Activated T-helper 2 cell treated with anti-CD3 and anti-CD28 coated beads, Interferon-gamma antibody, Interleukin-2, Interleukin-4, amounts not matched to agents 10 μg/mL and 5 μg/mL and 100 μg/mL, durations not matched to agents 14 hours and 24 hours and 36 hours (primary cell): ENCODE data around the gene MBD3L2. TPM values are rescaled to one million over a fixed set of nuclear protein-coding genes. Genes with fewer than 3 reads are reported as not detected.
"Not testable (repeated sequence)": the region's sequence is repeated elsewhere in the genome, so short reads cannot be mapped to it uniquely, and the experiment has no call there.

Experiments used
- DNase-seq: peaks from one replicate; pipeline ENCODE4 v3.0.0; 2021; ENCODE audit warnings: low spot score
- H3K27ac Mint-ChIP-seq: one replicate; pipeline ENCODE4 v1.8.0; 2021; ENCODE audit warnings: mixed read lengths
- H3K27me3 Mint-ChIP-seq: one replicate; pipeline ENCODE4 v1.8.0; 2021; ENCODE audit warnings: low read depth, mixed read lengths
- H3K36me3 Mint-ChIP-seq: one replicate; pipeline ENCODE4 v1.8.0; 2021; ENCODE audit warnings: low read depth, mixed read lengths
- H3K4me1 Mint-ChIP-seq: one replicate; pipeline ENCODE4 v1.8.0; 2021; ENCODE audit warnings: low read depth, mixed read lengths
- H3K4me3 Mint-ChIP-seq: one replicate; pipeline ENCODE4 v1.8.0; 2021; ENCODE audit warnings: low read depth, mild to moderate bottlenecking, moderate library complexity, mixed read lengths
- H3K9me3 Mint-ChIP-seq: one replicate; pipeline ENCODE4 v1.8.0; 2021; ENCODE audit warnings: mixed read lengths
- intact Hi-C: fragments of 100-400 bp; cut with micrococcal nuclease; formaldehyde crosslinking; loops from one replicate; pipeline ENCODE4 v1.15.1; 2023
- total RNA-seq: library from RNA; stranded (reverse); gene quantifications from 2 replicates; pipeline ENCODE4 v1.2.3, GENCODE V29; 2022

Gene MBD3L2
- not detected in 2 replicates for total RNA-seq

DNA sequence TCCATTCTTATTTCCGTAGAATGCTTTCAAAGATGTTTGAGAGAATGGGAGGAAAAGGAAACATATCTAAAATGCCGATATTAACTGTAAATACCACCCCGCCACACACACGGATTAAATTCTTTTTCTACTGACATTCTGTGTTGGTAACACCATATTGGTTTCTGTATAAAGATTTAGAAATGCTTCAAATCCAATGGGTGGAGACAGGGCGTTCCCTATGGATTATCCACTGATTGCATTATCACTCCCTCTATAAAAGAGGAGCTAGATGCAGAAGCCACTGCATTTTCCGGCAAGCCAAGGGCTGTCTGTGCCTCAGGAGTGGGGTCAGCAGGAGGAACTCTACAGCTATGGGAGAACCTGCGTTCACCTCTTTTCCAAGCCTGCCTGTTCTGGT, at the start of gene MBD3L2:
Gene MBD3L2, plus strand, starts transcription at position 301 of the 400 bp plus-strand sequence. Its CDS starts 53 bp downstream, at position 354.
- H3K27ac Mint-ChIP-seq, DNase-seq, H3K27me3 Mint-ChIP-seq, H3K4me1 Mint-ChIP-seq, H3K9me3 Mint-ChIP-seq, intact Hi-C loops, H3K36me3 Mint-ChIP-seq, H3K4me3 Mint-ChIP-seq: not testable (repeated sequence)

DNA sequence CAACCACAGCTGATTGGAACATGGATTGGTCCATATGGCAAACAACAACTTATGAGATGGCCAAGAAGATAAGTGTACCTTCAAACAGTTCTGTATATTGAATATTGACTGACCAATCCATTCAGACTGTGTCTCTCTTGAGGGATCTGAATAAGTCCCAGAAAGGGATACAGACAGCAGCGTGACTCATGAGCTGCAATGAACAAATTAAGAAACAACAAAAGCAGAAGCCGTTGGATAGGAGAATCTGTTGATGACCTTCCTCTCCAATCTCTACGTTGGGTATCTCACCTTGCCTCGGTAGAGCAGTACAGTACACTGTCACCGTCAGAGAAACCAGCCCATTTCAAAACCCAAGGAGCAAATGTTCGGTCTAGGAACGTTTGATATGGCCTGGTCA, 49.2 kb upstream of the MBD3L2 start:
- Mint-ChIP-seq H3K4me1 (peaks cover 10% of the 10 kb centered on the region), H3K27ac (no peak overlapping the region)

DNA sequence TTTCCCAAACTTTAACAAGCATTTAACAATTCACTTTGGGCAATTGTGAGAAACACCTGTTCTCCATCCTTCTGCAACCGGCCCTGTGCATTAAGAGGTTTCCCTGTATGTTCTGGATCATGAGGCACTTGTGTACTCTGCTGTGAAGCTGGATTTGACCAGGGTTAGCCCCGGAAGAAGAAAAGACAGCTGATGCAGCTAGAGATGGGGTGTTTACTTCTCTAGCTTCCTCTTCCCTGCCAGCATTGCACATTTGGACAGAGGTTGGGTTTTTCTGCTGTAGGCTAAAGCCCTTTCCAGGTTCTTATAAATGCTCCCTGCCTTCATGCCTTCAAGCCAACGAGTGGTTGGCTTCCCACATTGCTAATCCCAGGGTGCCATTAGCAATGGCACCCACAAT, 48.8 kb upstream of the MBD3L2 start:
- Mint-ChIP-seq H3K4me1 (peaks cover 10% of the 10 kb centered on the region), H3K4me3 (no peak overlapping the region), H3K9me3 (peaks cover 7% of the 10 kb centered on the region), H3K27me3 (peaks cover 4% of the 10 kb centered on the region), H3K27ac (no peak overlapping the region), H3K36me3 (peaks cover 2% of the 10 kb centered on the region)
- intact Hi-C loops = no loop called here
- DNase-seq = no peak

More for the DNA sequence above, 49.2 kb upstream of the MBD3L2 start:
- Mint-ChIP-seq H3K9me3 (peaks cover 11% of the 10 kb centered on the region), H3K4me3 (no peak overlapping the region), H3K27me3 (peaks cover 4% of the 10 kb centered on the region), H3K36me3 (peaks cover 6% of the 10 kb centered on the region)
- no peak for DNase-seq
- intact Hi-C loops = no loop called here

DNA sequence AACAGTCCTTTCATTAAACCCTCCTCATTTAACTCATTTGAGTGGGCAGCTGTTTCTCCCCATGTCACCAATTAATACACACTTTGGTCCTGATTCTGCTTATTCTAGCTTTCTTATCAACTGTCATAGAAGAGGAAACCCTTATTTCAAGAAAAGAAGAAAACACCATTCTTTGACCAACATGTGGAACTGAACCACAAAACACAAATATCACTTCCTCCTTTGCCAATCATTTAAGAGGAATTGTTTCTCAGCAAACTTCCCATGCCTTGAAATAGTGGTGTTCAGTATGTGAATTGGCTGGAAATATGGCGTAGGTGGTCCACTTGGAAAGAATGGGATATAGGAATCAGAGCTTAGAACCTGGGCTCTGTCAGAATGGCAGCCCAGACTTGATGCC, 48.3 kb upstream of the MBD3L2 start:
- Mint-ChIP-seq H3K27me3 (peaks cover 4% of the 10 kb centered on the region), H3K27ac (no peak overlapping the region), H3K4me3 (no peak overlapping the region), H3K36me3 (no peaks in the 10 kb centered on the region), H3K9me3 (peaks cover 2% of the 10 kb centered on the region), H3K4me1 (peaks cover 10% of the 10 kb centered on the region)
- intact Hi-C loops = no loop called here
- no peak for DNase-seq

DNA sequence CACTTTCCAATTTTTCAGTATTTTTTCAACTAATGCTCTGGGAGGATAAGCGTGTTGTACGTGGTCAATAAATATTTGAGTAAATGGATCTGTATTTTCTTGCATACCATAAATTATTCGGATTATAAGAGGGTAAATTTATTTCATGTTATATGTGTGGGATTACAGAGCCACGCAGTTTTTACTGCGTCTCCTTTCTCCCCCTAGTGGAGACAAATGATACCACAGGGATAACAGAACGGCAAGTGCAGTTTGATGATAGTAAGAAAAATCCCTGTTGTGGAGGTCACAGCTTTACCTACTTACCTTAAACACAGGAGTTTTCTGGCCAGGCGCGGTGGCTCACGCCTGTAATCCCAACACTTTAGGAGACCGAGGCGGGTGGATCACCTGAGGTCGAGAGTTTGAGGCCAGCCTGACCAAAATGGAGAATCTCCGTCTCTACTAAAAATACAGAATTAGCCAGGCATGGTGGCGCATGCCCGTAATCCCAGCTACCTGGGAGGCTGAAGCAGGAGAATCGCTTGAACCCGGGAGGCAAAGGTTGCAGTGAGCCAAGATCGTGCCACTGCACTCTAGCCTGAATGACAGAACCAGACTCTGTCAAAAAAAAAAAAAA, 44.7 kb upstream of the MBD3L2 start:
- no peak overlapping the region for H3K4me3 Mint-ChIP-seq
- no peak overlapping the region for H3K27ac Mint-ChIP-seq
- intact Hi-C loops = loop anchor here (2.0 kb wide), 1 partner anchor 60 kb away; no protein-coding TSS in a partner anchor
- H3K27me3 Mint-ChIP-seq = peaks cover 4% of the 10 kb centered on the region
- H3K9me3 Mint-ChIP-seq = no peaks in the 10 kb centered on the region
- no peak for DNase-seq
- peaks cover 16% of the 10 kb centered on the region for H3K4me1 Mint-ChIP-seq
- H3K36me3 Mint-ChIP-seq = no peaks in the 10 kb centered on the region

DNA sequence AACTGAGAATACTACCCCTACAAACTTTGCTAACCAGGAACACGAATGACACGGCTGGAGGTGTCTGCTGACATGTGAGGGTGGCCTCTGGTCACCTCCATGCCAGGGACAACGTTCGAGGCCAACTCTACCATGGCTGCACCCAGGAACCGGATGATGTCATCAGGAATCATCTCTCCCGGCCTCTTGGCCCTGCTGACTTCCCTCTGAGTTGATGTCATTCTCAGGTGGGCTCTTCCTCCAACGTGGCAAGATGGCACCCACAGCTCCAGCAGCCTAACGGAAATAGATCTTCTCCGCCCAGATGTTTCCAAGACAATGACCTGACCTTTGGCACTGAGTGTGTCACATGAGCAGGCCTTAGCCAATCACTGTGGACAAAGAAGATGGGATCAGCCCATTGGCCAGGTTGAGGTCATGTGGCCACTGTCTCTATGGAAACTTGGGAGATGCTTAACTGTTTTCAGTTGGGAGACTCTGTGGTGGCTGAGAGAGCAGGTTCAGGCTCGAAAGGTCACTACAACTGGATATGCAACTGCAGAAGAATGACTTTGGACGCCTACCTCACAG, 42.9 kb upstream of the MBD3L2 start:
- no peak overlapping the region for H3K27ac Mint-ChIP-seq
- peaks cover 26% of the 10 kb centered on the region for H3K4me1 Mint-ChIP-seq
- H3K9me3 Mint-ChIP-seq = peaks cover 2% of the 10 kb centered on the region
- peaks cover 3% of the 10 kb centered on the region for H3K27me3 Mint-ChIP-seq
- H3K4me3 Mint-ChIP-seq = no peak overlapping the region
- intact Hi-C loops = no loop called here
- DNase-seq = no peak
- H3K36me3 Mint-ChIP-seq = no peaks in the 10 kb centered on the region

DNA sequence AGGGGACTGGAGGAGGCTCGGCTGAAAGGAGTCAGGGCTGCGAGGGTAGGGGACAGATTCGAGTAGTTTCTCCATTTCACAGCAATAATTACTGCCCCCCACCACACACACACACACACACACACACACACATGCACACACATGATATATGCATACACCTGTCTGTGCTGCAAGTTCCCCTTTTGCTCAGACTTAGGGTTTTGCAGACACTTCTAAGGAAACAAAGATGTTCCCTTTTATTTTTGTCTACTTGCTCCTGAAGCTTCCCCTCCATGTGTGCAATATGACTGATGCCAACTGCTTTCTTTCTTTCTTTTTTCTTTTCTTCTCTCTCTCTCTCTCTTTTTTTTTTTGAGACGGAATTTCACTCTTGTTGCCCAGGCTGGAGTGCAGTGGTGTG, 41.3 kb upstream of the MBD3L2 start:
- peaks cover 5% of the 10 kb centered on the region for H3K9me3 Mint-ChIP-seq
- no peaks in the 10 kb centered on the region for H3K36me3 Mint-ChIP-seq
- no peaks in the 10 kb centered on the region for H3K27me3 Mint-ChIP-seq
- intact Hi-C loops = no loop called here
- DNase-seq = no peak
- H3K4me3 Mint-ChIP-seq = no peak overlapping the region
- H3K27ac Mint-ChIP-seq = no peak overlapping the region
- peaks cover 27% of the 10 kb centered on the region for H3K4me1 Mint-ChIP-seq

DNA sequence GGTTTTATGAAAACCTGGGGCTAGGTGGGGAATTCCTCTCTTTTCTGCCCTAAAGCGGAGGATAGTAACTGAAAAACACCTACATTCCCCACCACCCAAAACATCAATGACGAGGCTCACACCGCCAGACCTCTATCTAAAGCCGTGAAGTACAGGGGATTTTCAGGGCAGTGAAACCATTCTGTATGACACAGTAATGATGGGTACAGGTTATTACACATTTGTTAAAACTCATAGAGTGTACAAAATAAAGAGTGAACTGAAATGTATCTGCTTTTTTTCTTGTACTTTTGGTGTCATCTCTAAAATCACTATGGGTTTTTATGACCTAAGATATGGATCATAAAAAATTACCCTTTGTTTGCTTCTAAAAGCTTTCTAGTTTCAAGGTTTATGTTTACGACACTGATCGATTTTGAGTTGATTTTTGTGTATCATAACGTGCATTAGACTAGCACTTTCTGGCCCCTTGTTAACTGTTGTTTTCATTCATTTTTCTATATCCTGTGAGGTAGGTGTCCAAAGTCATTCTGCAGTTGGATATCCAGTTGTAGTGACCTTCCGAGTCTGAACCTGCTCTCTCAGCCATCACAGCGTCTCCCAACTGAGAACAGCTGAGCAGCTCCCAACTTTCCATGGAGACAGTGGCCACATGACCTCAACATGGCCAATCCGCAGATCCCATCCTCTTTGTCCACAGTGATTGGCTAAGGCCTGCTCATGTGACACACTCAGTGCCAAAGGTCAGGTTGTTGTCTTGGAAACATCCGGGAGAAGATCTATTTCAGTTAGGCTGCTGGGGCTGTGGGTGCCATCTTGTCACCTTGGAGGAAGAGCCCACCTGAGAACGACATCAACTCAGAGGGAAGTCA, 38.2 kb upstream of the MBD3L2 start:
- H3K27me3 Mint-ChIP-seq = no peaks in the 10 kb centered on the region
- peak overlapping the region; percentile 78 for H3K27ac Mint-ChIP-seq
- intact Hi-C loops = no loop called here
- H3K4me1 Mint-ChIP-seq = peaks cover 38% of the 10 kb centered on the region
- H3K36me3 Mint-ChIP-seq = no peaks in the 10 kb centered on the region
- peaks cover 8% of the 10 kb centered on the region for H3K9me3 Mint-ChIP-seq
- no peak overlapping the region for H3K4me3 Mint-ChIP-seq
- DNase-seq = no peak

DNA sequence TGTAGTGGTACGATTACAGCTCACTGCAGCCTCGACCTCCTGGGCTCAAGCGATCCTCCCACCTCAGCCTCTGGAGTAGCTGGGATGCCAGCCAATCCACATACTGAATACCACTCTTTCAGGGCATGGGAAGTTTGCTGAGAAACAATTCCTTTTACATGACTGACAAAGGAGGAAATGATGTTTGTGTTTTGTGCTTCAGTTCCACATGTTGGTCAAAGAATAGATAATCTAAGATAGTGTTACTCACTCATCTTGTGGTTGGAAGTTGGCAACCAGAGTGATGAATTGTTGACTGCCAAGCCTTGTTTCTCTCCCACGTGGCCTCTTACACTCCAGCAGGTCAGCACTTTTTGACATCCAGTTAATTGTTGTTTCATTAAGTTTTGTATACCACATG, 35.4 kb upstream of the MBD3L2 start:
- DNase-seq = no peak
- Mint-ChIP-seq H3K9me3 (peaks cover 8% of the 10 kb centered on the region), H3K4me3 (no peak overlapping the region), H3K4me1 (peaks cover 32% of the 10 kb centered on the region), H3K27ac (peak overlapping the region; percentile 62), H3K36me3 (no peaks in the 10 kb centered on the region), H3K27me3 (no peaks in the 10 kb centered on the region)
- intact Hi-C loops = no loop called here

DNA sequence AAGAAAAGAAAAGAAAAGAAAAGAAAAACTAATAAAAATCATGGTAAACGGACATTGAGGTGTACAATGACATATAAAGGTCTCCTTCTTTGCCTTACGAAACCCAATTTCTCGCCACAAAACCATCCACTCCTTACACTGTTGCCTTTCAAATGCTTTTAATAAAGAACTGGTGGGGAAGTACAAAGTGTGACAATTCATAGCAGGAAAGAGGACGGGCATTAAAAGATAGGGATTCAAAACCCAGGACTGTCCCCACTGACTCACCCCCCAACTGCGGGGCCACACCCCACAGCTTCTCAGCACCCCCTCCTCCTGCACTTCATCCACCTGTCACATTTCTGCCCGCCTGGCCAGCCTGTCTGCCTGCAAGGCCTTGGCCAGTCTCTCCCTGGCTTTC, 30.3 kb upstream of the MBD3L2 start:
- Mint-ChIP-seq H3K9me3 (peaks cover 1% of the 10 kb centered on the region), H3K27ac (no peak overlapping the region), H3K4me1 (peaks cover 7% of the 10 kb centered on the region), H3K36me3 (no peaks in the 10 kb centered on the region), H3K4me3 (no peak overlapping the region), H3K27me3 (no peaks in the 10 kb centered on the region)
- intact Hi-C loops = no loop called here
- DNase-seq = no peak

DNA sequence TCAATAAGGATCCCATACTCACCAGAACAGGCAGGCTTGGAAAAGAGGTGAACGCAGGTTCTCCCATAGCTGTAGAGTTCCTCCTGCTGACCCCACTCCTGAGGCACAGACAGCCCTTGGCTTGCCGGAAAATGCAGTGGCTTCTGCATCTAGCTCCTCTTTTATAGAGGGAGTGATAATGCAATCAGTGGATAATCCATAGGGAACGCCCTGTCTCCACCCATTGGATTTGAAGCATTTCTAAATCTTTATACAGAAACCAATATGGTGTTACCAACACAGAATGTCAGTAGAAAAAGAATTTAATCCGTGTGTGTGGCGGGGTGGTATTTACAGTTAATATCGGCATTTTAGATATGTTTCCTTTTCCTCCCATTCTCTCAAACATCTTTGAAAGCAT, 27.8 kb upstream of the MBD3L2 start, which contains the start of gene MBD3L2B:
Gene MBD3L2B, minus strand, starts transcription at position 101 of the 400 bp plus-strand sequence. Its CDS starts 34 bp downstream, at position 67.
- H3K4me3 Mint-ChIP-seq, H3K27ac Mint-ChIP-seq, intact Hi-C loops, H3K27me3 Mint-ChIP-seq, H3K36me3 Mint-ChIP-seq, DNase-seq, H3K4me1 Mint-ChIP-seq, H3K9me3 Mint-ChIP-seq: not testable (repeated sequence)

DNA sequence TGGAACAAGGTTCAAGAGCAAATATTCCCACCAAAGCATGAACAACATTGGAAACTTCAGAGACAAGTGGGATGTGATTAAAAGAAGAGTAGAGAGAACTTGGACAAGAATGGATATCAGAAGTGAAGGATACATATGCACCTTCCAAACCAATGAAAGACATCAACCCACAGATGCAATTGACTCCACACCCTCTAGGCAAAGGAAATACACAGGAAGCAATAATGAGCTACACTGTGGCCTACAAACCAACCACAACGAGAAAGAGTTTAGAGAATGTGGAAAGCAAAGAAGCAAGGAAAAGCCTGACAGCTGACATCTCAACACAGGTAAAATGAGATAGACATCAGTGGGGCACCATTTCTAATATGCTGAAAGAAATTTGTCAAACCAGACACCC, 20.3 kb upstream of the MBD3L2 start:
- H3K9me3 Mint-ChIP-seq, intact Hi-C loops, H3K4me3 Mint-ChIP-seq, H3K27ac Mint-ChIP-seq, DNase-seq, H3K27me3 Mint-ChIP-seq, H3K36me3 Mint-ChIP-seq, H3K4me1 Mint-ChIP-seq: not testable (repeated sequence)

DNA sequence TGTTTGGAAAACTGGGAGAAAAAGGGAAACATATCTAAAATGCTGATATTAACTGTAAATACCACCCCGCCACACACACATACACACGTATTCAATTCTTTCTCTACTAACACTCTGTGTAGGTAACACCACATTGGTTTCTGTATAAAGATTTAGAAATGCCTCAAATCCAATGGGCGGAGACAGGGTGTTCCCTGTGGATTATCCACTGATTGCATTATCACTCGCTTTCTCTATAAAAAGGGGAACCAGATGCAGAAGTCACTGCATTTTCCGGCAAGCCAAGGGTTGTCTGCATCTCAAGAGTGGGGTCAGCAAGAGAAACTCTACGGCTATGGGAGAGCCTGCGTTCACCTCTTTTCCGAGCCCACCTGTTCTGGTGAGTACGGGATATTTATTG, 18.8 kb upstream of the MBD3L2 start, which contains the start of gene MBD3L5:
Gene MBD3L5, plus strand, starts transcription at position 301 of the 400 bp plus-strand sequence. Its CDS starts 34 bp downstream, at position 335.
- DNase-seq, H3K4me3 Mint-ChIP-seq, H3K4me1 Mint-ChIP-seq, H3K9me3 Mint-ChIP-seq, H3K27ac Mint-ChIP-seq, H3K27me3 Mint-ChIP-seq, intact Hi-C loops, H3K36me3 Mint-ChIP-seq: not testable (repeated sequence)
